Neural crest cell (in vitro differentiated cells): ENCODE measurements around the gene SLAIN1. TPM values are rescaled to one million over a fixed set of nuclear protein-coding genes. Genes with fewer than 3 reads are reported as not detected.
"Not testable (repeated sequence)": the region's sequence is repeated elsewhere in the genome, so short reads cannot be mapped to it uniquely, and the experiment has no call there.

ENCODE experiments used
- DNase-seq: peaks from one replicate; pipeline ENCODE4 v3.0.0; 2021; ENCODE audit warnings: low read depth, mixed read lengths, low spot score
- H3K27ac Mint-ChIP-seq: one replicate; pipeline ENCODE4 v1.8.0; 2021; ENCODE audit warnings: mild to moderate bottlenecking, mixed read lengths; ENCODE audit not compliant: unreplicated experiment
- H3K27me3 Mint-ChIP-seq: 2 replicates; pipeline ENCODE4 v1.8.0; 2021; ENCODE audit warnings: low read depth, mild to moderate bottlenecking, mixed read lengths
- H3K36me3 Mint-ChIP-seq: 2 replicates; pipeline ENCODE4 v1.8.0; 2021; ENCODE audit warnings: low read depth, mild to moderate bottlenecking, mixed read lengths
- H3K4me1 Mint-ChIP-seq: 2 replicates; pipeline ENCODE4 v1.8.0; 2021; ENCODE audit warnings: mixed read lengths
- H3K4me3 Mint-ChIP-seq: one replicate; pipeline ENCODE4 v1.8.0; 2021; ENCODE audit warnings: mild to moderate bottlenecking, mixed read lengths
- H3K9me3 Mint-ChIP-seq: 2 replicates; pipeline ENCODE4 v1.8.0; 2021; ENCODE audit warnings: mixed read lengths
- long read RNA-seq: library from polyadenylated mRNA; unstranded; transcript quantifications from one replicate; pipeline ENCODE4 v2.0.0, GENCODE V29; 2020
- total RNA-seq: library from RNA; stranded (reverse); gene quantifications from 2 replicates; pipeline ENCODE4 v1.2.1, GENCODE V29; 2021
- TF ChIP-seq, protein P1 (sequence below): fragments of 200-600 bp; sonication (generic); conservative IDR thresholded peaks from 2 replicates; pipeline ENCODE4 v1.5.0; 2021; ENCODE audit warnings: antibody characterized with exemption, mild to moderate bottlenecking

Gene SLAIN1
- 38.7 and 43.3 TPM in 2 replicates for total RNA-seq
- long read RNA-seq, partial matches to known transcripts: 2 of 12 reads
- long read RNA-seq, other reads (novel, unspliced or antisense): 8 of 12 reads

- Mint-ChIP-seq H3K27ac (peak within 1 kb of the TSS; percentile 50), H3K4me1 (peaks cover 58% of the 10 kb centered on the region), H3K36me3 (no peaks in the 10 kb centered on the region), H3K27me3 (peaks cover 22% of the 10 kb centered on the region), H3K4me3 (peak within 1 kb of the TSS; percentile 96), H3K9me3 (peaks cover 3% of the 10 kb centered on the region)
- peak; percentile 72 for DNase-seq
- TF ChIP-seq, protein P1, sequence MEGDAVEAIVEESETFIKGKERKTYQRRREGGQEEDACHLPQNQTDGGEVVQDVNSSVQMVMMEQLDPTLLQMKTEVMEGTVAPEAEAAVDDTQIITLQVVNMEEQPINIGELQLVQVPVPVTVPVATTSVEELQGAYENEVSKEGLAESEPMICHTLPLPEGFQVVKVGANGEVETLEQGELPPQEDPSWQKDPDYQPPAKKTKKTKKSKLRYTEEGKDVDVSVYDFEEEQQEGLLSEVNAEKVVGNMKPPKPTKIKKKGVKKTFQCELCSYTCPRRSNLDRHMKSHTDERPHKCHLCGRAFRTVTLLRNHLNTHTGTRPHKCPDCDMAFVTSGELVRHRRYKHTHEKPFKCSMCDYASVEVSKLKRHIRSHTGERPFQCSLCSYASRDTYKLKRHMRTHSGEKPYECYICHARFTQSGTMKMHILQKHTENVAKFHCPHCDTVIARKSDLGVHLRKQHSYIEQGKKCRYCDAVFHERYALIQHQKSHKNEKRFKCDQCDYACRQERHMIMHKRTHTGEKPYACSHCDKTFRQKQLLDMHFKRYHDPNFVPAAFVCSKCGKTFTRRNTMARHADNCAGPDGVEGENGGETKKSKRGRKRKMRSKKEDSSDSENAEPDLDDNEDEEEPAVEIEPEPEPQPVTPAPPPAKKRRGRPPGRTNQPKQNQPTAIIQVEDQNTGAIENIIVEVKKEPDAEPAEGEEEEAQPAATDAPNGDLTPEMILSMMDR: no peak
These were observed at the start of gene SLAIN1 for GRCh38 chr13:77697217-77698103. TSS of gene SLAIN1 (plus strand) at chr13:77697687. CDS start at chr13:77697914, 227 bp downstream.

DNA sequence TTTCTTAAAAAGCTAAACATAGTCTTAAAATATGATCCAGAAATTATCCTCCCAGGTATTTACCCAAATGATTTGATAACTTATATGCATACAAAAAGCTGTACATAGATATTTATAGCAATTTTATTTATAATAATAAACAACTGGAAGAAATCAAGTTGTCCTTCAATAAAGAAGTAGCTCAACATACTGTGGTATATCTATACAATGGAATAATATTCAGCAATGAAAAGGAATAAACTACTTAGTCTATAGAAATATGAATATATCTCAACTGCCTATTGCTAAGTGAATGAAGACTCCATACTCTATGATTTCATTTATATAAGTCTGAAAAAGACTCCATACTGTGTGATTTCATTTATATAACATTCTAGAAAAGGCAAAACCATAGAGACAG is 47.1 kb upstream of the SLAIN1 start:
- no peaks in the 10 kb centered on the region for H3K27me3 Mint-ChIP-seq
- H3K27ac Mint-ChIP-seq: no peak overlapping the region
- no peak overlapping the region for H3K4me3 Mint-ChIP-seq
- H3K36me3 Mint-ChIP-seq: no peaks in the 10 kb centered on the region
- TF ChIP-seq, protein P1: no peak
- peaks cover 8% of the 10 kb centered on the region for H3K9me3 Mint-ChIP-seq
- H3K4me1 Mint-ChIP-seq: no peaks in the 10 kb centered on the region
- no peak for DNase-seq

- H3K4me1 Mint-ChIP-seq: no peaks in the 10 kb centered on the region
- H3K9me3 Mint-ChIP-seq: peaks cover 8% of the 10 kb centered on the region
- no peak for DNase-seq
These were observed 44.2 kb upstream of the SLAIN1 start for GRCh38 chr13:77653301-77653700.

DNA sequence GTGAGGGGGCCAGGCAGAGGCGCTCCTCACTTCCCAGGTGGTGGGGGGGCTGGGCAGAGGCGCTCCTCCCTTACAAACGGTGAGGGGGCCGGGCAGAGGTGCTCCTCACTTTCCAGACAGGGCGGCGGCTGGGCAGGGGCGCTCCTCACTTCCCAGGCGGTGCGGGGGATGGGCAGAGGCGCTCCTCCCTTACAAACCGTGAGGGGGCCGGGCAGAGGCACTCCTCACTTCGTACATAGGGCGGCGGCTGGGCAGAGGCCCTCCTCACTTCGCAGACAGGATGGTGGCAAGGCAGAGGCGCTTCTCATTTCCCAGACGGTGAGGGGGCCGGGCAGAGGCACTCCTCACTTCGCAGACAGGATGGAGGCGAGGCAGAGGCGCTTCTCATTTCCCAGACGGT is 37.5 kb upstream of the SLAIN1 start:
- H3K36me3 Mint-ChIP-seq: not testable (repeated sequence)

More at GRCh38 chr13:77653301-77653700, 44.2 kb upstream of the SLAIN1 start:
- no peak overlapping the region for H3K27ac Mint-ChIP-seq
- H3K4me3 Mint-ChIP-seq: no peak overlapping the region
- no peaks in the 10 kb centered on the region for H3K36me3 Mint-ChIP-seq
- TF ChIP-seq, protein P1: no peak
- H3K27me3 Mint-ChIP-seq: no peaks in the 10 kb centered on the region

DNA sequence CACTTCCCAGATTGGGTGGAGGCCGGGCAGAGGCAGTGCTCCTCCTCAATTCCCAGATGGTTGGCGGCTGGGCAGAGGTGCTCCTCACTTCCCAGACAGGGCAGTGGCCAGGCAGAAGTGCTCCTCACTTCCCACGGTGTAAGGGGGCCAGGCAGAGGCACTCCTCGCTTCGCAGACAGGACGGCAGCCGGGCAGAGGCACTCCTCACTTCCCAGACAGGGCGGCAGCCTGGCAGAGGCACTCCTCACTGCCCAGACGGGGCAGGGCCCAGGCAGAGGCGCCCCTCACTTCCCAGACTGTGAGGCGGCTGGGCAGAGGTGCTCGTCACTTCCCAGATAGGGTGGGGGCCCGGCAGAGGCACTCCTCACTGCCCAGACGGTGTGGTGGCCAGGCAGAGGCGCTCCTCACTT is 36.6 kb upstream of the SLAIN1 start:
- peaks cover 3% of the 10 kb centered on the region for H3K9me3 Mint-ChIP-seq
- no peak for DNase-seq
- TF ChIP-seq, protein P1: no peak
- no peak overlapping the region for H3K27ac Mint-ChIP-seq
- no peak overlapping the region for H3K4me3 Mint-ChIP-seq
- H3K36me3 Mint-ChIP-seq: no peaks in the 10 kb centered on the region
- H3K27me3 Mint-ChIP-seq: no peaks in the 10 kb centered on the region
- no peaks in the 10 kb centered on the region for H3K4me1 Mint-ChIP-seq

More for the DNA sequence above, 37.5 kb upstream of the SLAIN1 start:
- H3K27me3 Mint-ChIP-seq, DNase-seq, H3K9me3 Mint-ChIP-seq, H3K4me3 Mint-ChIP-seq, H3K4me1 Mint-ChIP-seq, H3K27ac Mint-ChIP-seq: not testable (repeated sequence)

- not testable (repeated sequence) for DNase-seq, H3K36me3 Mint-ChIP-seq, H3K4me1 Mint-ChIP-seq, H3K4me3 Mint-ChIP-seq, H3K27ac Mint-ChIP-seq, H3K9me3 Mint-ChIP-seq, H3K27me3 Mint-ChIP-seq
These were observed 35.2 kb upstream of the SLAIN1 start for GRCh38 chr13:77662301-77662700.

GRCh38 chr13:77662831-77663230 is 34.7 kb upstream of the SLAIN1 start:
- H3K27me3 Mint-ChIP-seq, H3K4me3 Mint-ChIP-seq: not testable (repeated sequence)

More at GRCh38 chr13:77662831-77663230, 34.7 kb upstream of the SLAIN1 start:
- not testable (repeated sequence) for H3K9me3 Mint-ChIP-seq, H3K36me3 Mint-ChIP-seq, H3K27ac Mint-ChIP-seq, H3K4me1 Mint-ChIP-seq, DNase-seq
